Adrenal gland (tissue), 12 donors: ENCODE results near the gene ALG6. TPM values are rescaled to one million over a fixed set of nuclear protein-coding genes. Genes with fewer than 3 reads are reported as not detected.

Source experiments
- DNase-seq, 7 donors: peaks; one replicate each; pipeline ENCODE4 v3.0.0-alpha.2; 2019 to 2020
- H3K27ac ChIP-seq, 5 donors: fragments of 200-600 bp; sonication (generic) in 4 of 5; 1 replicate in 3 of 5; 2 replicates in 2 of 5; pipeline versions ENCODE4 v1.5.1 to v1.8.0; 2016 to 2020; ENCODE audit warnings: mild to moderate bottlenecking in 1 of 5
- H3K27me3 ChIP-seq: fragments of 200-600 bp; 2 replicates; pipeline ENCODE4 v1.8.0; 2021
- H3K36me3 ChIP-seq, 2 donors: fragments of 200-600 bp; replicated peaks in 1 of 2; 1 replicate in 1 of 2; 2 replicates in 1 of 2; pipeline versions ENCODE4 v1.5.1 to v1.8.0; 2018 to 2022
- H3K4me1 ChIP-seq, 2 donors: fragments of 200-600 bp; replicated peaks in 1 of 2; 1 replicate in 1 of 2; 2 replicates in 1 of 2; pipeline versions ENCODE4 v1.5.1 to v1.8.0; 2018 to 2021
- H3K4me3 ChIP-seq, 4 donors: fragments of 200-600 bp; sonication (generic) in 3 of 4; one replicate each; pipeline ENCODE4 v1.5.1; 2016 to 2018
- H3K9me3 ChIP-seq, 3 donors: fragments of 200-600 bp; sonication (generic) in 1 of 3; replicated peaks in 1 of 3; 1 replicate in 2 of 3; 2 replicates in 1 of 3; pipeline versions ENCODE4 v1.5.1 to v1.8.0; 2016 to 2021
- POLR2A ChIP-seq, 2 donors: fragments of 450-650 bp; IDR thresholded peaks; one replicate each; pipeline ENCODE4 v1.6.1; 2017; ENCODE audit warnings: antibody characterized with exemption in 2 of 2, mild to moderate bottlenecking in 2 of 2, moderate library complexity in 1 of 2
- WGBS, 4 donors: extraction: QIAGEN DNeasy Blood & Tissue Kit in 2 of 4; methylation state at CpG; one replicate each; pipeline versions ENCODE4 v1.1.5 to v1.1.7; 2013 to 2017; 5-methylcytosine and 5-hydroxymethylcytosine counted together
- intact Hi-C, 2 donors: fragments of 100-400 bp; cut with DNase I; formaldehyde crosslinking; loops; one replicate each; pipeline versions ENCODE4 v1.14.1 to v1.15.0; 2022 to 2023
- polyA plus RNA-seq, 3 donors: library from polyadenylated mRNA; stranded (reverse); fragments of 200-250 nt in 2 of 3; fragments of 350-450 nt in 1 of 3; fragmentation: Illumina TruSeq in 1 of 3; extraction: RNeasy Lipid Tissue Mini Kit (QIAGEN cat#74804) in 1 of 3; gene quantifications; one replicate each; pipeline ENCODE4 v1.2.3, GENCODE V29; 2013 to 2014
- total RNA-seq, 9 donors: library from RNA; depleted of rRNA in 4 of 9; stranded (reverse); fragments of >200 nt in 4 of 9; fragments of 120-200 nt in 1 of 9; fragmentation: NEBNext Ultra II Directional in 1 of 9; extraction: Animal tissue kit (Norgen Biotek cat#: 25700) in 1 of 9; gene quantifications; one replicate each; pipeline versions ENCODE4 v1.1.0 to v1.2.4, GENCODE V29; 2013 to 2023
- TF ChIP-seq, protein P1 (sequence below), 6 experiments: fragments of 450-650 bp in 4 of 6; fragments of 200-600 bp in 2 of 6; sonication (generic) in 1 of 6; IDR thresholded peaks; 1 replicate in 5 of 6; 2 replicates in 1 of 6; pipeline versions ENCODE4 v1.5.1 to v1.8.0; 2016 to 2021; ENCODE audit warnings: antibody characterized with exemption in 6 of 6, mild to moderate bottlenecking in 2 of 6, moderate library complexity in 1 of 6
- donor health status: healthy with polysubstance abuse.
- donor health status: Bipolar disorder and iron deficiency.
- donor health status: DM: yes; HTN: yes; CAD: no.
- donor health status: DM: no; HTN: no; CAD: no.
- donor health status: DM: no; HTN: no; CAD: no.
- donor health status: DM: yes; HTN: yes; CAD: no.

The ALG6 gene
- total and polyA plus RNA-seq, 12 donors = 7.8 to 29.3 (median 12.0) TPM

- H3K27me3 ChIP-seq = peaks cover 82% of the 10 kb centered on the region
- DNase-seq = no peak
- H3K9me3 ChIP-seq = no peaks in the 10 kb centered on the region
- intact Hi-C loops = loop anchor here in 1 of 2 donors (5.0 kb wide), 1 partner anchor 213 kb away; no protein-coding TSS in a partner anchor
- H3K4me1 ChIP-seq = no peaks in the 10 kb centered on the region
- TF ChIP-seq, protein P1, sequence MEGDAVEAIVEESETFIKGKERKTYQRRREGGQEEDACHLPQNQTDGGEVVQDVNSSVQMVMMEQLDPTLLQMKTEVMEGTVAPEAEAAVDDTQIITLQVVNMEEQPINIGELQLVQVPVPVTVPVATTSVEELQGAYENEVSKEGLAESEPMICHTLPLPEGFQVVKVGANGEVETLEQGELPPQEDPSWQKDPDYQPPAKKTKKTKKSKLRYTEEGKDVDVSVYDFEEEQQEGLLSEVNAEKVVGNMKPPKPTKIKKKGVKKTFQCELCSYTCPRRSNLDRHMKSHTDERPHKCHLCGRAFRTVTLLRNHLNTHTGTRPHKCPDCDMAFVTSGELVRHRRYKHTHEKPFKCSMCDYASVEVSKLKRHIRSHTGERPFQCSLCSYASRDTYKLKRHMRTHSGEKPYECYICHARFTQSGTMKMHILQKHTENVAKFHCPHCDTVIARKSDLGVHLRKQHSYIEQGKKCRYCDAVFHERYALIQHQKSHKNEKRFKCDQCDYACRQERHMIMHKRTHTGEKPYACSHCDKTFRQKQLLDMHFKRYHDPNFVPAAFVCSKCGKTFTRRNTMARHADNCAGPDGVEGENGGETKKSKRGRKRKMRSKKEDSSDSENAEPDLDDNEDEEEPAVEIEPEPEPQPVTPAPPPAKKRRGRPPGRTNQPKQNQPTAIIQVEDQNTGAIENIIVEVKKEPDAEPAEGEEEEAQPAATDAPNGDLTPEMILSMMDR (IDR thresholded peaks at IDR 0.05) = no peak
- TF ChIP-seq POLR2A (IDR thresholded peaks at IDR 0.05) = no peak
- no peak overlapping the region for H3K27ac ChIP-seq
- no peak overlapping the region for H3K4me3 ChIP-seq
- WGBS, 4 donors = 7 to 14% (median 8%) methylated on average over 15 to 50 of the region's 50 CpGs
- H3K36me3 ChIP-seq = no peaks in the 10 kb centered on the region
Observed at GRCh38 chr1:63329621-63330330, 37.7 kb upstream of the ALG6 start.

GRCh38 chr1:63330331-63330916, 37.0 kb upstream of the ALG6 start:
- Histone ChIP-seq H3K9me3 (no peaks in the 10 kb centered on the region), H3K27ac (no peak overlapping the region), H3K27me3 (peaks cover 75% of the 10 kb centered on the region), H3K4me1 (no peaks in the 10 kb centered on the region), H3K4me3 (no peak overlapping the region), H3K36me3 (no peaks in the 10 kb centered on the region)
- 6 to 14% (median 8%) methylated on average over 15 to 28 of the region's 28 CpGs for WGBS, 4 donors
- DNase-seq = no peak
- intact Hi-C loops = no loop called here
- TF ChIP-seq, protein P1 (IDR thresholded peaks at IDR 0.05) = no peak
- no peak for TF ChIP-seq POLR2A (IDR thresholded peaks at IDR 0.05)

DNA sequence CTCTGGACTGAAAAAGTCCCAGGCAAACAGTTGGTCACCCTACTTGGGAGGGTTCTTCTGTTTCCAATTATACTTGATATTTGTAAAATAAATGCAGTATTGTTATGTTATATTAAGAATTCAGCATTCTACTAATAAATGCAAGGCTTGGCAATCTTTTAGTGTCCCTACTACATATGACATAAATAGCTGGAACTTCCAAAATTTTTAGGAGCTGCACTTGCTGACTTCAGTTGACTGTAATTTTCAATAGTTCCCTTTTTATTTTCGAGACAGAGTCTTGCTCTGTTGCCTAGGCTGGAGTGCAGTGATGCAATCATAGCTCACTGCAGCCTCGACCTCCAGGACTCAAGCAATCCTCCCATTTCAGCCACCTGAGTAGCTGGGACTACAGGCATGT, 25.0 kb upstream of the ALG6 start:
- H3K36me3 ChIP-seq = no peaks in the 10 kb centered on the region
- no peak overlapping the region for H3K4me3 ChIP-seq
- no peak overlapping the region for H3K27ac ChIP-seq
- peaks cover 6% of the 10 kb centered on the region for H3K27me3 ChIP-seq
- no peak for TF ChIP-seq POLR2A (IDR thresholded peaks at IDR 0.05)
- TF ChIP-seq, protein P1 (IDR thresholded peaks at IDR 0.05) = no peak
- WGBS, 4 donors = 38 to 49% (median 46%) methylated on average over 2 of the region's 2 CpGs
- H3K9me3 ChIP-seq = no peaks in the 10 kb centered on the region
- no peak for DNase-seq
- no peaks in the 10 kb centered on the region for H3K4me1 ChIP-seq
- intact Hi-C loops = no loop called here

DNA sequence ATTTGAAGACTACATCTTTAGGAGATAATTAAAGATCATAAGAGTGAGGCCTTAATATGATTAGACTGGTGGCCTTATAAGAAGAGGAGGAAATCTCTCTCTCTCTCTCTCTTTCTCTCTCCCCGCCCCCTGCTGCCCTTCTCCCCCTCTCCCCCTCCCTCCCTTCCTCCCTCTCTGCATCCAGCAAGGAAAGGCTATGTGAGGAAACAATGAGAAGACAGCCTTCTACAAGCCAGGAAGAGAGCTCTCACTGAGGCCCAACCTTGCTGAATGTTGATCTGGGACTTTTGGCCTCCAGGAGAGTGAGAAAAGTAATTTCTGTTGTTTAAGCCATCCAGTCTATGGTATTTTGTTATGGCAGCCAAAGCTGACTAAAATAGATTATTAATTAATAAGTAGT, 23.5 kb upstream of the ALG6 start:
- Histone ChIP-seq H3K27ac (no peak overlapping the region), H3K4me3 (no peak overlapping the region), H3K9me3 (no peaks in the 10 kb centered on the region), H3K4me1 (no peaks in the 10 kb centered on the region), H3K27me3 (peaks cover 8% of the 10 kb centered on the region), H3K36me3 (no peaks in the 10 kb centered on the region)
- TF ChIP-seq, protein P1 (IDR thresholded peaks at IDR 0.05) = no peak
- TF ChIP-seq POLR2A (IDR thresholded peaks at IDR 0.05) = no peak
- intact Hi-C loops = no loop called here
- DNase-seq = no peak
- 29 to 73% (median 42%) methylated on average over 1 of the region's 1 CpG for WGBS, 4 donors
